ENCODE data around the gene NOS3. TPM values are rescaled to one million over a fixed set of nuclear protein-coding genes. Genes with fewer than 3 reads are reported as not detected.

The NOS3 gene
- total and polyA plus RNA-seq, 9 of the 15 experiments (the other 6 are each of a cell fraction or from before 2014, with no cell fraction given), result 1.1 to 121 (median 23.6) TPM

GRCh38 chr7:151038951-151039849, 48.4 kb downstream of the NOS3 start (continued):
- TF ChIP-seq SAFB (IDR thresholded peaks at IDR 0.05; ENCODE audit: borderline replicate concordance, low read depth, low read length), result no peak
- no peak for TF ChIP-seq WHSC1 (IDR thresholded peaks at IDR 0.05; ENCODE audit: low read length)
- TF ChIP-seq DACH1 (IDR thresholded peaks at IDR 0.05; ENCODE audit: partially characterized antibody), result peak; percentile 47
- no peak for TF ChIP-seq BRF2 (IDR thresholded peaks at IDR 0.05; ENCODE audit: borderline replicate concordance, insufficient read depth, insufficient read length)
- TF ChIP-seq CCNT2 (IDR thresholded peaks at IDR 0.05; ENCODE audit: borderline replicate concordance, extremely low read depth, insufficient read length, low read depth, low read length), result peak; percentile 99
- TF ChIP-seq BCL6 (CRISPR knock-in tag; IDR thresholded peaks at IDR 0.05), result no peak
- no peak for TF ChIP-seq HNRNPK (IDR thresholded peaks at IDR 0.05; ENCODE audit: low read depth, low read length, poor library complexity, severe bottlenecking)
- TF ChIP-seq E2F4 (CRISPR knock-in tag; IDR thresholded peaks at IDR 0.05; ENCODE audit: low read depth), result no peak
- peak; percentile 95 for TF ChIP-seq NBN (IDR thresholded peaks at IDR 0.05; ENCODE audit: low read depth)
- TF ChIP-seq SMARCA4 (IDR thresholded peaks at IDR 0.05), result peak; percentile 100
- no peak for TF ChIP-seq CBX5 (IDR thresholded peaks at IDR 0.05; ENCODE audit: borderline replicate concordance, low read depth)
- peak; percentile 76 for TF ChIP-seq PRDM10 (IDR thresholded peaks at IDR 0.05; ENCODE audit: partially characterized antibody)
- TF ChIP-seq KLF16 (IDR thresholded peaks at IDR 0.05), result peak; percentile 83
- TF ChIP-seq FIP1L1 (IDR thresholded peaks at IDR 0.05; ENCODE audit: low read depth, low read length, poor library complexity, severe bottlenecking), result no peak
- TF ChIP-seq HOXB6 (CRISPR knock-in tag; IDR thresholded peaks at IDR 0.05; ENCODE audit: borderline replicate concordance), result no peak
- no peak for TF ChIP-seq ZNF277 (CRISPR knock-in tag; IDR thresholded peaks at IDR 0.05; ENCODE audit: borderline replicate concordance)
- no peak for TF ChIP-seq SLC30A9 (CRISPR knock-in tag; IDR thresholded peaks at IDR 0.05)
- TF ChIP-seq SPI1 (IDR thresholded peaks at IDR 0.05; ENCODE audit: borderline replicate concordance, low read depth, low read length), result no peak
- no peak for TF ChIP-seq MEF2D (tag; conservative IDR thresholded peaks at IDR 0.05; ENCODE audit: low read depth)

All from K562 (cell line).